ENCODE data around the gene GCN1.
A peak's percentile ranks its signal among the peaks of the same experiment; 100 is the strongest.
"Not testable (repeated sequence)": the region's sequence is repeated elsewhere in the genome, so short reads cannot be mapped to it uniquely, and the experiment has no call there.

The GCN1 gene

DNA sequence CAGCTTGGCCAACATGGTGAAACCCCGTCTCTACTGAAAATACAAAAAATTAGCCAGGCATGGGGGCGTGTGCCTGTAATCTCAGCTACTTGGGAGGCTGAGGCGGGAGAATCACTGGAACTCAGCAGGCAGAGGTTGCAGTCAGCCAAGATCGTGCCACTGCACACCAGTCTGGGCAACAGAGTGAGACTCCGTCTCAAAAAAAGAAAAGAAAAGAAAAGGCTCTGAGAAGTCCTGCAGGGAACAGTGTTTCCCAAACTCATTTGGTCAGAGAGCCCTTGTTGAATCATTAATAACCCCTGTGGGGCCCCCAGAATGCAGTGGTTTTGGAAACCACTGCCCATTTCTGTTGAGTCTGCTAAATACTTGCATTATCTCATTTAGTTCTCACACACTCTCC lies 18.7 kb upstream of the GCN1 start:
- not testable (repeated sequence) for DNase-seq (ENCODE audit: low spot score)

DNA sequence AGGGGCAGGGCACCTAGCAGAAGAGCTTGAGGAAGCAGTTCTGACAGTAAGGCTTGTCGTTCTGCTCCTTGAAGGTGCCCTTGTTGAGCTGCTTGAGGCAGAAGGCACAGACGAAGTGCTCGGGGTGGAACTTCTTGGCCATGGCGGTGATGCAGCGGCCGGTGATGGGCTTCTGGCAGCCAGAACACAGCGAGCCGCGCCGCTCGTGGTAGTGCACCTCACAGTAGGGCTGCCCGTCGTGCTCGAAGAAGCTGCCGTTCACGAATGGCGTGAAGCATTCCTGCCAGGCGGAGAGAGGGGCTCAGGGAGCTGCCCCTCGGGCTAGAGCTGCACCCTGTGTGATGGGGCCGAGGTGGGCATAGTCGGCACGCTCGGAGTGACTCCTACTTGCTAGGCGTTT lies 17.8 kb upstream of the GCN1 start:
- no peak for DNase-seq (ENCODE audit: low spot score)

DNA sequence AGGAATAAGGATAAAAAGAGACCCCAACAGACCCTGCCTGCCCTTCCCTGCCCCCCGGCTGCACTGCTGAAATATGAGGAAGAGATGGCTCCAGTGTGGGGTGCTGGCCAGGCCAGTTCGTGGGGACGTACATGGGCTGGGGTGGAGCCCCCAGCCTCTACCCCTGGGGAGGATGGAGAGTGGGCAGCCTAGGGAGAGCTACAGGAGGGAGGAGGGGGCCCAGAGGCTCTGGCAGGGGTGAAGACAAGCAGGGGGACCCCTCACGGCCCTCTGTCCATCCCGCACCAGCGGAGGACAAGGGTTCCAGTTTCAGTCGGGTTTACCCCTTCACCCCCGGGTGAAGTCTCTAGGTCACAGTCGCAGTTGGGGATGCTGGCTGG lies 17.4 kb upstream of the GCN1 start:
- no peak for DNase-seq (ENCODE audit: low spot score)

DNA sequence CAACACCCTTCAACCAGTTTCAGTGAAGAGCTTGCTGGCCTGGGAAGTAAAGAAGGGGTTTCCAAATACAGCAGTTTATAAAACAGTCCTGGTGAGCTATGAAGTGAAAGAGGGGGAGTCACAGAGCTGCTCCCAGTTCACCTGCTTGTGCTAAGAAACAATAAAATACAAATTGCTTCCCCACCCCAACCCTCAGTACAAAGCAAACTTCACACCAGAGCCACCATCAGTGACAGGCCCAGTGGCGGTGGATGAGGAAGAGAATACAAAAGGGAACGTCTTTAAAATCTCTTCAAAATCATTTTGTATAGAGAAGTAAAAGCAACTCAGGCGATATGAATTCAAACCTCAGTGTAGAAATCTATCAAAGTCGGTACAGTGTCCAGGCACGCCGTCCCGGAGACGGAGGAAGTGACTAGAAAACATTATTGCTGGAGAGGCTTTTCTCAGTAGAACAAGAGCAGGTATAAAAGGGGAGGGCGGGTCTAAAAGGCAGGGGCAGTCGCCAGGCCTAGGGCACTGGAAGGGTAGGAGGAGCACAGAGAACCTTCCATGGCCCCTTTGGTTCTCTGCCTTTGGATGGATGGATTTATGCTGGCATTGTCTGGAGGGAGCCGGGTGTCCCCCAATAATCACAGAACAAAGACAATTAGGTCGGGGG lies 16.9 kb upstream of the GCN1 start:
- DNase-seq (ENCODE audit: low spot score) = no peak

DNA sequence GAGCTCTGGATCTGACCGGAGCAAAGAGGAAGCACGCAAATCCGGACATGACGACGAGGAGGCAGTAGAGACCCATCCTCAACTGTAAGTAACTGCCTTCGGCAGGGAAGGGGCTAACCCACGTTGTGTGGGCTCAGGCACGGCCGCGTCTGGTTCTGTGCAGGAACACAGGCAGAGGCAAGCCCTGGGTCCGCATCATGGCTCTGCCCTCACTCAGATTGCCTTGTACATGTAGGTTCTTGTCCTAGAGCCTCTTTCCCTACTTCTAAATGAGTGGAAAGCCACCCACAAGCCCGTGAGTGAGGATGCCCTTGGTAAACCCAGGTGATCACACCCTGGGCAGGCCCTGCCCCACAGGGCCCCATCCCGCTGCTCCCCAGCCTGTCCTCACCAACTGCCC lies 15.3 kb upstream of the GCN1 start:
- no peak for DNase-seq (ENCODE audit: low spot score)

DNA sequence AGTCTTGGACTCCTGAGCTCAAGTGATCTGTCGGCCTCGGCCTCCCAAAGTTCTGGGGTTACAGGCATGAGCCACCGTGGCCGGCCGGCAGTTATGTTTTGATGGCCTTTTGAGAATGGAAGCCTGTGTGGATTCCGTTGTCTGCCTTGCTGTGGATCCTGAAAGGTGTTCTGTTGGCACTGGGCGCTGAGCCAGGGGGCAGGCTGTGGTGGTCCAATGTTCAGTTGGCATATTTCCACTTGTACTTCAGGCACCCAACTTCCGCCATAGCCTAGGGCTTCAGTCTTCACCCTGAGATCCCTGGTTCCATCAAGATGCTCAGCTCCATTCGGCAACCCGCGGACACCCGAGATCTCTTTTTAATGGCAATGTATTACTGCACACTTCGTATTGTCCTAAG lies 12.7 kb upstream of the GCN1 start:
- no peak for DNase-seq (ENCODE audit: low spot score)

DNA sequence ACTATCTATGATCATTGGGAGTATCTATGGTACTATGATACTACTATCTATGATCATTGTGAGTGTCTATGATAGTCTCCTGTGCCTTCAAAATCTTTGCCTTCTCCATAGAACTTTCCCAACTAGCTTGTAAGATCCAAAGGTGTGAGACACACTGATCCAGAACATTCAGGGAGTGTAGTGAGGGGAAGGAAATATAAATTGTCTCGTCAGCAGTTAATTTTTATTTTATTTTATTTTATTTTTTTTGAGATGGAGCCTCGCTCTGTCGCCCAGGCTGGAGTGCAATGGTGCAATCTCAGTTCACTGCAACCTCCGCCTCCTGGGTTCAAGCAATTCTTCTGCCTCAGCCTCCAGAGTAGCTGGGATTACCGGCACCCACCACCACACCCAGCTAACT lies 12.3 kb upstream of the GCN1 start:
- not testable (repeated sequence) for DNase-seq (ENCODE audit: low spot score)

DNA sequence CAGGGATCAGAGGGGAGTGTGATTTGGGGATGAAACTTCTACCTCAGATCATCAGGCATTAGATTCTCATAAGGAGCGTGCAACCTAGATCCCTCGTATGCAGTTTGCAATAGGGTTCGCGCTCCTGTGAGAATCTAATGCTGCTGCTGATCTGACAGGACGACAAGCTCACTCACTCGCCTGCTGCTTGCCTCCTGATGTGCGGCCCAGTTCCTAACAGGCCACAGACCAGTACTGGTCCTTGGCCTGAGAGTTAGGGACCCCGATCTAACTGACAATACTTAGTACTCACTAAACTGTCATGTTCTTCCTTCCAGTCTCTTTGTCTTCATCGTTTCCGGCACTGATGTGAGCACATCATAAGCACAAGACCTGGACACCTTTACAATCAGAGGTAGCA lies 11.7 kb upstream of the GCN1 start:
- no peak for DNase-seq (ENCODE audit: low spot score)

DNA sequence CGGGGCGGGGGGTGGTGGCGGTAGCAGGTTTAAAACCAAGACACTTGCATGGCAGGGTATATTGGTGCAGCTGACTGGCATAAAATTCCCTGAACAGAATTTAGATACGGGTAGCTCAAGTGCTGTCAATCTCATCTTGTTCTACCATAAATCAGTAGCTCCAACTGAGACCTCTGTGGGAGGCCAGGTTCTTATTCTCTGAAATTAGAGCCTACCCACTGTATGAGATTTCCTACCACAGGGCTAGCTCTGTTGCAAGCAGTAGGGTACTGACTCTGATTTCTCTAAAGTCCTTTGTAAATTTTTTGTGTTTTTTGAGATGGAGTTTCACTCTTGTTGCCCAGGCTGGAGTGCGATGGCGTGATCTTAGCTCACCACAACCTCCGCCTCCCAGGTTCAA lies 9.7 kb upstream of the GCN1 start:
- no peak for DNase-seq (ENCODE audit: low spot score)

DNA sequence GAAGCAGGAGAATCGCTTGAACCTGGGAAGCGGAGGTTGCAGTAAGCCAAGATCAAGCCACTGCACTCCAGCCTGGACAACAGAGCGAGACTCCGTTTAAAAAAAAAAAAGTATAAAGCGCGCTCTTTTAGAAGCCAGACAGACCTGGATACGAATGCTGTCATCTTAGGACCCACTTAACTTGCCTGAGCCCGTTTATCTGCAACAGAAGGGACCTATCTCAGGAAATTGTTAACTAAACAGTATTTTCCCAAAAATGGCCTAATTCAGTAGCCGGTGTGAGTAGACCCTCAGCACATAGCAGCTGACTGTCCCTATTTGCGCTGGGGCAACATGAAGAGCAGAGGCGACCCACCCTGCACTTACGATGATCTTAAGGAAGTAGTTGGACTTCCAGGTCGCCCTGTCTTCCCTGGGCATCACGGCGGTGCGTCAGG lies 5.9 kb upstream of the GCN1 start:
- no peak for DNase-seq (ENCODE audit: low spot score)

DNA sequence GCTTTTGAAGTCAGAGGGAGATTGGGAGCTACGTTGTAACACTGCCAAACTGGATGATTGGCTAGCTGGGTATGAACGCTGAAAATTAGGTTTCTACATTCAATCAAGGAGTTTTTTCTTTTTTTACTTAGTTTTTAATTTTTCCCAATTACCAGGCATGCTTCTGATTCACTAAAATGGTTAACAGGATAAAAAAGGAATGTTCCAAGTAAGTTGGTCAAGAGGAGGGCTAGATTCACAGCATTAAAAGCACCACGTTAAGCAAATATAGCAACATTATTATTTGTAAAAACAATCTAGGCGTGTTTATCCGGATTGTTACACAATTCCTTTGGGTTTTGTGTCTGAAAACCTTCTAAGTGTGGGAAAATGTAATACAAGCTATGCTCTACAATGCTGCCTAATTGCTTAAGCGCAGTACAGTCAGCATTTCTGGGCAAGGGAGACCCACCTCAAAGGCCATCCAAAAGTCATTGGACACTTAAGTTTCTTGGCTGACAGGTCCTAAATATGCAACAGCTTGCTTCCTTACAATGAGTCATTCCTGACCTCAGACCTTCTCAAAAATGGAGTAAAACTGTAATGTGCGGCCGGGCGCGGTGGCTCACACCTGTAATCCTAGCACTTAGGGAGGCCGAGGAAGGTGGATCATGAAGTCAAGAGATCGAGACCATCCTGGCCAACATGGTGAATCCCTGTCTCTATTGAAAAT lies 5.2 kb upstream of the GCN1 start:
- DNase-seq (ENCODE audit: low spot score) = peak; percentile 77

DNA sequence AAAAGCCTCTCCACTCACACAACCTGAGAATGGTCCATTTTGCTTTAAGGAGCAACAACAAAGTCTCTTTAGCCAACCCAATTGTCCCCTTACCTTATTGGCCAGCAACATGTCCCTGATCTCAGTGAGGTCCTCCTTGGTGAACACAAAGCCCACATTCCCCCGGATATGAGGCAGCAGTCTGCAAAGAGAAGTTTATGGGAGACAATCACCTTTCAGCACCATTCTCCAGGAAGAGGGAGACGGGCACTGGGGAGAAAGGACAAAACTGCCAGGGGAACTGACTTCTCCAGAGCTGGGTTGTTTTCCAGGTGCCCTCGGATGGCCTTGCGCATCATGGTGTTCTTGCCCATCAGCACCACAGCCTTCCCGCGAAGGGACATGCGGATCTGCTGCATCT lies 4.5 kb upstream of the GCN1 start:
- DNase-seq (ENCODE audit: low spot score) = no peak

DNA sequence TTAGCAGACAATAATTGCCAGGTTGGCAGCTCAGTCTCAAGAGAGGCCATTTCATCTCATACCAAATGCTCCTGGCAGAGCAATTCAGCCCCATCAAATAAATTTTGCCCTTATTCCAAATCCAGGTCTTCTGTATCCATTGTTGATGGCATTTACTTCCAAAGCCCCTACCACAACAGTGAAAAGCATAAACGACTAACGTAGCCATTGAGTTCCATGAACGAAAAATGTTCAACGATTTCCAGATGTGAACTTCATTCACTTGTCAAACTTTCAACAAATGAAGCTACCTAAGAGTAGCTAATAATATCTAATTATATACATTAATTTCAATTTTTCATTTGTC lies 3.0 kb upstream of the GCN1 start:
- DNase-seq (ENCODE audit: low spot score) = no peak

DNA sequence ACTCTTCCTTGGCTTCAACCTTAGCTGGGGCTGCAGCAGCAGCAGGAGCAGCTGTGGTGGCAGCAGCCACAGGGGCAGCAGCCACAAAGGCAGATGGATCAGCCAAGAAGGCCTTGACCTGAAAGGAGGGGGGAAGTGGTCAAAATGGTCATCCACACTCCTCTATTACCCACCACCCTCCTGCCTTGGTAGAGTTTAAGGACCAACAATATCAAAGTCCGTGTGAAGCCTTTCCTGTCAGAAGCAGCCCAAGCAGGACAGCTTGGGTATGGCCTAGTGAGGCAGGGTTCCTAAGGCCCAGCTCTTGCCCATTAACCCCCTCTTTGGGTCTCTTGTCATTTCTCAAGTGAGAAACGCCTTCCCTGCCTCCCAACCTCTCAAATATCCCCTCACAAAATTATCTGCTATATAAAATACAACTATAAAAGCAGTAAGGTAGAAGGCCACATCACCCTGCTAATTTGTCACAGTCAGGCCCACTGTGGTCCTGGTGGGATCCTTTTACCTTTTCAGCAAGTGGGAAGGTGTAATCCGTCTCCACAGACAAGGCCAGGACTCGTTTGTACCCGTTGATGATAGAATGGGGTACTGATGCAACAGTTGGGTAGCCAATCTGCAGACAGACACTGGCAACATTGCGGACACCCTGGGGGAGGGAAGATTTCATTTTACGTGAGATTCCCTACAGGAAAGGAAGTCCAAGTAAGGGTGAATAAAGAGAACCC lies 2.5 kb upstream of the GCN1 start:
- DNase-seq (ENCODE audit: low spot score) = not testable (repeated sequence)

DNA sequence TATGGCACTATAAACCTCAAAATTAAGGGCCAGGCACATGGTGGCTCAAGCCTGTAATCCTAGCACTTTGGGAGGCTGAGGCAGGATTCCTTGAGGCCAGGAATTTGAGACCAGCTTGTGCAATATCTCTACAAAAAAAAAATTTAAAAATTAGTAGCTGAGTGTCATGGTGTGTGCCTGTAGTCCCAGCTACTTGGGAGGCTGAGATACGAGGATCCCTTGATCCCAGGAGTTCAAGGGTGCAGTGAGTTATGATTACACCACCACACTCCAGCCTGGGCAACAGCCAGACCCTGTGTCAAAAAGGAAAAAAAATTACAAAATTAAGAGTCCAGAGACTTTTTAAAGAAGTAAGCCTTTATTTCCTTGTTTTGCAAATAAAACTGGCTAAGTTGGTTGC lies 1.8 kb upstream of the GCN1 start:
- DNase-seq (ENCODE audit: low spot score) = no peak

DNA sequence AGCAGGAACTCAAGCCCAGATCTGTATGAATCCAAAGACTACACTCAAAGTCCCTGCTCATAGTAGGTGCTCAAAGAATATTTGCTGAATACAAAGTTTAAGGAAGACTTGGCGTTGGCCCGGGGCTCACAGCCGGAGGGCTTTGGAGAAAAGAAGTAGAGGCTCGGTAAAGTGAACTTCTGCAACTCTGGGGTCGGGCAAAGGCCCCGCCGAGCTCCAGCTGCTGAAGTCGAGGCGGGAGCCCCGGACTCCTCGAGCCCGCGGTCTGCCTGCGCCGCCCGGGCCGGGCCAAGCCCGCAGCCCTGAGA lies 335 bp downstream of the GCN1 start:
- no peak for DNase-seq (ENCODE audit: low spot score)

DNA sequence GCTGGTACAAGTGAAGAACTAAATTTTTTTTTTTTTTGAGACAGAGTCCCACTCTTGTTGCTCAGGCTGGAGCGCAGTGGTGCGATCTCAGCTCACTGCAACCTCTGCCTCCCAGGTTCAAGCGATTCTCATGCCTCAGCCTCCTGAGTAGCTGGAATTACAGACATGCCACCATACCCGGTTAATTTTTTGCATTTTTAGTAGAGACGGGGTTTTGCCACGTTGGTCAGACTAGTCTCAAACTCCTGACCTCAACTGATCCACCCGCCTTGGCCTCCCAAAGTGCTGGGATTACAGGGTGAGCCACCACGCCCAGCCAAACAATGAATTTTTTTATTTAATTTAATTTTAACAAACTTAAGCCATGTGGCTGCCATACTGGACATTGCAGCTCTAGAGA lies 1.2 kb downstream of the GCN1 start:
- DNase-seq (ENCODE audit: low spot score) = not testable (repeated sequence)

DNA sequence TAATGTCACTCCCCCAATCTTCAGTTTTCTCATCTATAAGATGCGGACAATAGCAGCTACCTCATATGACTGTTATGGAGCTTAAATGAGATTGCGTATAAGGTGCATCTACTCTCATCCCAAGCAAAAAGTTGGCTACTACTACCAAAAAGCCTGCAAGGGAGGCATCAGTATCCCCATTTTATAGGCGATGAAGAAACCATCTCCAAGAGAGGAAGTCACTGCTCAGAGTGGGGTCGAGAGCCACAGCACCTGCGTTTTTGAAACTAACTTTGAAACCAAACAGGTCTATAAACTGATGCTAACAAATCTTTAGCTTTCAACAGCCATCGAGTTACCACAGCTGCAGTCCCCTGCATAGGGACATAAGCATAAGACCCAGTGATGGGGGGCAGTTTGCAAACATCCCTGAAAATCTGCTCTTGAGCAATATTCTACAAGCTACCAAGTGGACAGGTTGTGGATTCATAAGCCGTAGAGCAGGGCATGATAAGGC lies 3.5 kb downstream of the GCN1 start:
- no peak for DNase-seq (ENCODE audit: low spot score)

DNA sequence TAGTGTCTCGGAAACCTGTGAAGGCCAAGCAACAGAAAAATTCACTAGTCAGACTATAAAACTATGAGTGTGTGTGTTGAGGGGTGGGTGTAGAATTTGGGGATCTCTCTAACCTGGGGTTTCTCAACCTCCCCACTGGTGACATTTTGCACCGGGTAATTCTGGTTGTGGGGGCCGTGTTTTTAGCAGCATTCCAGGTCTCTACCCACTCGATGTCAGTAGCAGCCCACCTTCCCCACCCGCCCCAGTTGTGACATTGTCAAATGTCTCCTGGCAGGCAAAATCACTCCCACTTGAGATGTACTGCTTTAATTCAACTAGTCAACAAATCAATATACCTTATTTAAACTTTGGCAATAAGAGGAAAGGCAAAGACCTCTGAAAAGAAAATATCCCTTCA lies 4.1 kb downstream of the GCN1 start:
- DNase-seq (ENCODE audit: low spot score) = no peak

DNA sequence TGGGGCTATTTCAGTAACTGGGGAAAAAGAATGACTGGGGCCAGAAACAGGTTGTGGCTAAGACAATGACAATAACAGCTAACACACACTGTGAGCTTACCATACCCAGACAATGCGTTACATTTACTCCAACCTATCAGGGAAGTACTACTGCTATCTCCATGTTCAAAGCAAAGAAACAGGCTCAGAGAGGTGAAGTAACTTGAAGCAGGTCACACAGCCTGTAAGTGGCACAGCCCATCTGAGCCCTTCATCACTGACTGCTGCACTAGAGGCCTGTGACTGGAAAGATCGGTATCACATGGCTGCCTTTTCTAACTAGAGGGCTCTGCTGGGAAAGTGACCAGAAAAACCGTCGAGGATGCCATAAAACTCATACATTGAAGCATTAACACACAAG lies 7.9 kb downstream of the GCN1 start:
- no peak for DNase-seq (ENCODE audit: low spot score)

DNA sequence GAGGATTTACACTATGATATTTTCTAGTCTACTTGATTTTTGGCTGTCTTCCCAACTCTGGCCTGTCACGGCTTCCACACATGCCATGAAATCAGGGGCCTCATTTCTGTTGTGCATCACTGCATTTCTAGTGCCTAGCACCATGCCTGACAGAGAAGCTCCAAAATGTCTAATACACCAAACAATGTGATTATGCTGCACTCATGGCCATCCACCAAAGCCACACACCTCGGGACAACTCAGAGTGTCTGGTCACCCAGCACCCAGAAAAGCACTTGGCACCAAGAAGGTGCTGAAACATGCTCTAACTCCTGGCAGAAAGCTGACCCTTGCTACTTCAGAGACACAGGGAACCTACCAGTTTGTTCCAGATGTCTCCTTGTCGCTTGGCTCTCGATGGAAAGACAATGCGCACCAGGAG lies 11.3 kb downstream of the GCN1 start:
- peak; percentile 94 for DNase-seq (ENCODE audit: low spot score)

DNA sequence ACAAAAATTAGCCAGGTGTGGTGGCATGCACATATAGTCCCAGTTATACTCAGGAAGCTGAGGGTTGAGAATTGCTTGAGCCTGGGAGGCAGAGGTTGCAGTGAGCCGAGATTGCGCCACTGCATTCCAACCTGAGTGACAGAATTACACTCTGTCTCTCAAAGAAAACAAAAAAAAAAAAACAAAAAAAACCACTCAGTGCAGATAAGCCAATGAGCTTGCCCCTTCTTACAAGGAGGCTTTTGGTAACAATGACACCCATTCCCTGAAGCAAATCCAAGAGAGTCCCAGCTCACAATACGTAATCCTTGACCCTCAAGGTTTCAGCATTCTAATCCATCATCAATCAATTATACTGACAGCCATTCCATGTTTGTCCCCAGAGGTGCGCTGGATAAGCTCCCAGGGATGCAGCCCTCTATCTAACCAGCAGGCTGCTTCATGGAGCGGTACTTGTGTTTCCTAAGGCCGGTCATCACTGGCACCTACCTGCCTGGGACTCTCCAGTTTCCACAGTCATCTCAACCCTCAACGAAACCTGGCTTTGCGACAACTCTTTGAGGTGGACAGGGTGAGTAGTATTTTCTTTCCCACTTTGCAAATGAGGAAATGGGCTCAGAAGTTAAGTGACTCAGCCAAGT lies 12.4 kb downstream of the GCN1 start:
- peak; percentile 99 for DNase-seq (ENCODE audit: low spot score)

DNA sequence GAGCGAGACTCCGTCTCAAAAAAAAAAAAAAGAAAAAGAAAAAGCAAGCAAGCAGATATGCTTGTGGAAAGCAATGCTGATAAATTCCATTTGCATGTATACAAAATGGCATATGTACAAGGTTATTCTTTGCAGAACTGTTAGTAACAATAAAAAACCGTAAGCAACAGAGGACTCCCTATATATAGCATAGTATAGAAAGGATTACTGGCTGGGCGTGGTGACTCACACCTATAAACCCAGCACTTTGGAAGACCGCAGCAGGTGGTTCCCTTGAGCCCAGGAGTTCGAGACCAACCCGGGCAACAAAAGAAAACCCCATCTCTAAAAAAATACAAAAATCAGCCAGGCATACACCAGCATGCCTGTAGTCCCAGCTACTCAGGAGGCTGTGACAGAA lies 13.5 kb downstream of the GCN1 start:
- no peak for DNase-seq (ENCODE audit: low spot score)
